ENCODE measurements around the gene MUTYH. TPM values are rescaled to one million over a fixed set of nuclear protein-coding genes. Genes with fewer than 3 reads are reported as not detected.

Gene MUTYH
- total RNA-seq, 2 experiments from 2014 or later: 57.9 to 67.4 TPM

GRCh38 chr1:45380125-45380524 is 39.9 kb upstream of the MUTYH start:
- Mint-ChIP-seq H3K27me3 (no peaks in the 10 kb centered on the region), H3K4me3 (no peak overlapping the region), H3K36me3 (ENCODE audit: low read depth) (no peaks in the 10 kb centered on the region), H3K4me1 (ENCODE audit: low read depth) (no peaks in the 10 kb centered on the region), H3K27ac (no peak overlapping the region), H3K9me3 (no peaks in the 10 kb centered on the region)
- CTCF ChIA-PET: no interaction called here
- POLR2A ChIA-PET: no interaction called here
- H3K9me3 ChIP-seq (ENCODE audit: control insufficient read depth in 1 of 2, insufficient read depth in 1 of 2, low read length in 2 of 2): no peaks in the 10 kb centered on the region
- H3K27me3 ChIP-seq (ENCODE audit: control insufficient read depth in 1 of 2, insufficient read depth in 2 of 2, low read length in 2 of 2): no peaks in the 10 kb centered on the region
- intact Hi-C loops (cut with DNase I, micrococcal nuclease): no loop called here
- no peaks in the 10 kb centered on the region for H3K4me1 ChIP-seq (ENCODE audit: insufficient read depth, low read length)
- no peaks in the 10 kb centered on the region for H3K36me3 ChIP-seq (ENCODE audit: insufficient read depth, low read length)
- no peak overlapping the region for H3K27ac ChIP-seq (ENCODE audit: low read depth in 1 of 2, low read length in 2 of 2)
- no peak overlapping the region for H3K4me3 ChIP-seq (ENCODE audit: low read length)
- DNase-seq (no peak), ATAC-seq (ENCODE audit: poor library complexity) (no peak)
- no peak for TF ChIP-seq CTCF (IDR thresholded peaks at IDR 0.05)

- DNase-seq (no peak), ATAC-seq (ENCODE audit: poor library complexity) (no peak)
- Histone ChIP-seq H3K27ac (ENCODE audit: low read depth in 1 of 2, low read length in 2 of 2) (no peak overlapping the region), H3K36me3 (ENCODE audit: insufficient read depth, low read length) (no peaks in the 10 kb centered on the region), H3K27me3 (ENCODE audit: control insufficient read depth in 1 of 2, insufficient read depth in 2 of 2, low read length in 2 of 2) (no peaks in the 10 kb centered on the region), H3K9me3 (ENCODE audit: control insufficient read depth in 1 of 2, insufficient read depth in 1 of 2, low read length in 2 of 2) (no peaks in the 10 kb centered on the region), H3K4me3 (ENCODE audit: low read length) (no peak overlapping the region), H3K4me1 (ENCODE audit: insufficient read depth, low read length) (no peaks in the 10 kb centered on the region)
- H3K27me3 Mint-ChIP-seq: no peaks in the 10 kb centered on the region
- H3K27ac Mint-ChIP-seq: no peak overlapping the region
- TF ChIP-seq CTCF (IDR thresholded peaks at IDR 0.05): no peak
- ChIA-PET POLR2A (no interaction called here), CTCF (no interaction called here)
- intact Hi-C loops (cut with DNase I, micrococcal nuclease): no loop called here
- H3K36me3 Mint-ChIP-seq (ENCODE audit: low read depth): no peaks in the 10 kb centered on the region
- no peaks in the 10 kb centered on the region for H3K9me3 Mint-ChIP-seq
- no peak overlapping the region for H3K4me3 Mint-ChIP-seq
- no peaks in the 10 kb centered on the region for H3K4me1 Mint-ChIP-seq (ENCODE audit: low read depth)
Observed at GRCh38 chr1:45379524-45379923, 39.3 kb upstream of the MUTYH start.

GRCh38 chr1:45378184-45378583 is 37.9 kb upstream of the MUTYH start:
- no peaks in the 10 kb centered on the region for H3K9me3 ChIP-seq (ENCODE audit: control insufficient read depth in 1 of 2, insufficient read depth in 1 of 2, low read length in 2 of 2)
- Mint-ChIP-seq H3K27ac (no peak overlapping the region), H3K4me1 (ENCODE audit: low read depth) (no peaks in the 10 kb centered on the region), H3K36me3 (ENCODE audit: low read depth) (no peaks in the 10 kb centered on the region), H3K4me3 (no peak overlapping the region), H3K9me3 (no peaks in the 10 kb centered on the region), H3K27me3 (no peaks in the 10 kb centered on the region)
- CTCF ChIA-PET: interaction anchor here (1.8 kb wide), 1 partner anchor 115 kb away, joined by 3 read pairs; no protein-coding TSS in a partner anchor
- H3K27ac ChIP-seq (ENCODE audit: low read depth in 1 of 2, low read length in 2 of 2): no peak overlapping the region
- DNase-seq (no peak), ATAC-seq (ENCODE audit: poor library complexity) (no peak)
- POLR2A ChIA-PET: interaction anchor here (0.6 kb wide), 1 partner anchor 140 kb away, joined by 3 read pairs; no protein-coding TSS in a partner anchor
- no peaks in the 10 kb centered on the region for H3K27me3 ChIP-seq (ENCODE audit: control insufficient read depth in 1 of 2, insufficient read depth in 2 of 2, low read length in 2 of 2)
- intact Hi-C loops (cut with DNase I, micrococcal nuclease): no loop called here
- H3K4me1 ChIP-seq (ENCODE audit: insufficient read depth, low read length): no peaks in the 10 kb centered on the region
- no peak overlapping the region for H3K4me3 ChIP-seq (ENCODE audit: low read length)
- TF ChIP-seq CTCF (IDR thresholded peaks at IDR 0.05): no peak
- H3K36me3 ChIP-seq (ENCODE audit: insufficient read depth, low read length): no peaks in the 10 kb centered on the region
